Activated T-helper 1 cell treated with anti-CD3 and anti-CD28 coated beads, Interleukin-12 subunit alpha, Interleukin-12 subunit beta, Interleukin-2, Interleukin-4 antibody, amounts not matched to agents 30 ng/mL and 10 ng/mL and 1 ng/mL, durations not matched to agents 14 hours and 24 hours and 36 hours (primary cell): ENCODE data around the gene DNM3. TPM values are rescaled to one million over a fixed set of nuclear protein-coding genes. Genes with fewer than 3 reads are reported as not detected.

Experiments used
- DNase-seq: peaks from one replicate; pipeline ENCODE4 v3.0.0; 2021; ENCODE audit warnings: low spot score
- H3K27ac Mint-ChIP-seq: one replicate; pipeline ENCODE4 v1.8.0; 2021; ENCODE audit warnings: mild to moderate bottlenecking, mixed read lengths
- H3K27me3 Mint-ChIP-seq: one replicate; pipeline ENCODE4 v1.8.0; 2022; ENCODE audit warnings: mild to moderate bottlenecking, moderate library complexity, mixed read lengths; ENCODE audit not compliant: insufficient read depth
- H3K36me3 Mint-ChIP-seq: one replicate; pipeline ENCODE4 v1.8.0; 2021; ENCODE audit warnings: low read depth, mixed read lengths
- H3K4me1 Mint-ChIP-seq: one replicate; pipeline ENCODE4 v1.8.0; 2021; ENCODE audit warnings: low read depth, mixed read lengths
- H3K4me3 Mint-ChIP-seq: one replicate; pipeline ENCODE4 v1.8.0; 2021; ENCODE audit warnings: mild to moderate bottlenecking, moderate library complexity, mixed read lengths
- H3K9me3 Mint-ChIP-seq: one replicate; pipeline ENCODE4 v1.8.0; 2021; ENCODE audit warnings: mixed read lengths
- intact Hi-C: fragments of 100-400 bp; cut with micrococcal nuclease; formaldehyde crosslinking; loops from one replicate; pipeline ENCODE4 v1.15.1; 2024
- total RNA-seq: library from RNA; stranded (reverse); gene quantifications from 2 replicates; pipeline ENCODE4 v1.2.3, GENCODE V29; 2022

The DNM3 gene
- total RNA-seq, 1 donor from 2014 or later: 0.62 TPM

GRCh38 chr1:172140072-172140471, 298.8 kb downstream of the DNM3 start:
- intact Hi-C loops: no loop called here
- no peak for DNase-seq
- Mint-ChIP-seq H3K9me3 (no peaks in the 10 kb centered on the region), H3K4me1 (peaks cover 5% of the 10 kb centered on the region), H3K27ac (no peak overlapping the region), H3K4me3 (no peak overlapping the region), H3K27me3 (no peaks in the 10 kb centered on the region), H3K36me3 (no peaks in the 10 kb centered on the region)

DNA sequence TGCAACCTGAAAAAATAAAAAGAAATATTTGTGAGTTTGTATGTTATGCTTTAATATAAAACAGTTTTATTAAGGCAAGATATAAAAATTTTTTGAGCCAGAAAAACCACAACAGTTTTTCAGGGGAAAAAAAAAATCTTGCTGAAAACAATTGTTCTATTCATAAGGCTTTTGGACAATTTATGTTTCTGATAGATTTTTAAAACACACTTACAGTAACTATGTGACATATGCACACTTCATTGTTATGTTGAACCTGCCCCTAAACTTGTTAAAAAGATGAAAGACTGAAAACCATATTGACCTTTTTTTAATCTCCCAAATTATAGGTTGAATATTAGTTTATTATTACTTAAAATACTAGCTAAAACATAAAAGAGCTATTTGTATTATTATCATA, 299.3 kb downstream of the DNM3 start:
- Mint-ChIP-seq H3K4me3 (no peak overlapping the region), H3K27me3 (no peaks in the 10 kb centered on the region), H3K9me3 (no peaks in the 10 kb centered on the region), H3K4me1 (peaks cover 10% of the 10 kb centered on the region), H3K36me3 (peaks cover 2% of the 10 kb centered on the region), H3K27ac (no peak overlapping the region)
- intact Hi-C loops: no loop called here
- no peak for DNase-seq

DNA sequence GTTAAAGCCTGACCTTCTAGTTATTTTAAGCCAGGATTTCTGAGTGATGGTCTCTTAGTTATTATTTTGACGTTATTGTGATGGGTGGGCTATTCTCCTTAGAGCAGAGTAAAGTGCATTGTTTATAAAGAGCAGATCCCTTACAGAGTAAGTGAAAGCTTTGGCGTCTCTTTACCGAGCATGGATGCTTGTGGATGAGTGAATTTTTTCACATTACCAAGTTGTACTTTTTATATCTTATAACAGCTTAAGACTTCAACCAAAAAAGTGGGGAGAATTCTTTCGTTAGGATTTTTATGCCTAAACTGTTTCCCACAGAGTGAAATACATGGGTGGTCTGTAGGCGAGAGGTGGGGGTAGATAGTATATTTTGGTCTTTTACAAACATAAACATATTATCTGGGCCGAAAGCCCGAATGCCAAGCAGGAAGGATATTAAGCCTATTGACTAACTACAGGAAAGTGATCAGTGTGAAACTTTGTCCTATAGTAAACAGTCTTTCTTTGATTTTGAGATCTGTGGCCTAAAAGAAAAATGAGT, 300.1 kb downstream of the DNM3 start:
- Mint-ChIP-seq H3K36me3 (peaks cover 2% of the 10 kb centered on the region), H3K27ac (no peak overlapping the region)

DNA sequence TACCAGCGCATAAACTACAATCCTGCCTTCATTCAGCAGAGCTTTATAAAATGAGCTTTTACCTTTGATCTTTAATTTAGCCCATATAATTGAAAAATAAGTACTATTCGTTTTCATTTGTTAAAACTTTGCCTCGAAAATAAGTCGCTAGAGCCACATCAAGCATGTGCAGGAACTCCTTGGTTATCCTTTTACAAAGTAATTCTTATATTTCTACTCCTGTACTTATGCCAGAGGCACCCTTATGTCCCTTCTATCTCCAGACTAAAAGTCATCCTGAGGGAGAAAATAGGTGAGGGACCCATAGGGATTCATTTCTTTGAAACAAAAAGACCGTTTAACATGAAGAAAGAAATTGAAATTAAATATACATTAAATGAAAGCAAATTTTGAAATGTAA, 301.0 kb downstream of the DNM3 start:
- Mint-ChIP-seq H3K9me3 (no peaks in the 10 kb centered on the region), H3K36me3 (peaks cover 2% of the 10 kb centered on the region), H3K4me1 (peaks cover 13% of the 10 kb centered on the region), H3K27ac (no peak overlapping the region), H3K4me3 (no peak overlapping the region), H3K27me3 (no peaks in the 10 kb centered on the region)
- intact Hi-C loops: no loop called here
- DNase-seq: no peak

More for the DNA sequence above, 300.1 kb downstream of the DNM3 start:
- Mint-ChIP-seq H3K4me3 (no peak overlapping the region), H3K9me3 (no peaks in the 10 kb centered on the region), H3K4me1 (peaks cover 13% of the 10 kb centered on the region), H3K27me3 (no peaks in the 10 kb centered on the region)
- intact Hi-C loops: no loop called here
- DNase-seq: no peak

- H3K4me3 Mint-ChIP-seq: no peak overlapping the region
- H3K27ac Mint-ChIP-seq: no peak overlapping the region
- no peak for DNase-seq
- intact Hi-C loops: no loop called here
- no peaks in the 10 kb centered on the region for H3K27me3 Mint-ChIP-seq
- H3K4me1 Mint-ChIP-seq: peaks cover 13% of the 10 kb centered on the region
- peaks cover 2% of the 10 kb centered on the region for H3K36me3 Mint-ChIP-seq
- H3K9me3 Mint-ChIP-seq: no peaks in the 10 kb centered on the region
These were observed 302.2 kb downstream of the DNM3 start for GRCh38 chr1:172143384-172144055.

DNA sequence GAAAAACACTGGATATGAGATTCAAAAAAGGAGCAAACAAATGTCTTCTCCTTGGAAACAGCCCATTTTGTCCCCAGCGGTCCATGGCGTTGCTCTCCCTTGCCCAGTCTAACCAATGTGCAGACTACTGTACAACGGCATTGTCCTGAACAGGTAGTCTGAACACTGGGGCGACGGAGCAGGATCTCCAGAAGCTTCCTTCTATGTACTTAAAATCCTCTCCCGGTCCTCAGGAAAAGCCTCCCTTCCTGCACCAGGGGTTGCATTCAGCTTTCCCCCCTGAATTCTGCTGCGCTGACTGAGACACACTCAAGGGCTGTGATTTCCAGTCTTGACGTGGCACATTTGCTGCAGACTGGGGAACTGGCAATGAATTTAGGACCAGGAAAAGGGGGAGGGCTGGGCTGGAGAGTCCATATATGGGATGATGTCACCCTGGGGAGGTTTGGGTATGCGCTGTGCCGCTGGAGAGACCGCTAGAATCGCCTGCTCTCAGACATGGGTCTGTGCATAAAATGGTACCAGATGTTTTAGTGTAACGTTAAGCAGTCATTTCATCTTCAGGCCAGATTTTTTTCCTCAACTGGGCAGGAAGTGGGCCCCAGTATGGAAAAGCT, 303.3 kb downstream of the DNM3 start:
- intact Hi-C loops: no loop called here
- Mint-ChIP-seq H3K27me3 (no peaks in the 10 kb centered on the region), H3K4me3 (no peak overlapping the region), H3K4me1 (peaks cover 13% of the 10 kb centered on the region), H3K27ac (no peak overlapping the region), H3K9me3 (no peaks in the 10 kb centered on the region), H3K36me3 (peaks cover 2% of the 10 kb centered on the region)
- no peak for DNase-seq

- H3K4me3 Mint-ChIP-seq: no peak overlapping the region
- intact Hi-C loops: no loop called here
These were observed 303.9 kb downstream of the DNM3 start for GRCh38 chr1:172145231-172145651.

GRCh38 chr1:172145656-172146055, 304.4 kb downstream of the DNM3 start:
- no peak for DNase-seq
- Mint-ChIP-seq H3K4me1 (peaks cover 13% of the 10 kb centered on the region), H3K27me3 (no peaks in the 10 kb centered on the region), H3K36me3 (peaks cover 2% of the 10 kb centered on the region), H3K4me3 (no peak overlapping the region), H3K27ac (peak overlapping the region; percentile 62), H3K9me3 (no peaks in the 10 kb centered on the region)
- intact Hi-C loops: no loop called here

More at GRCh38 chr1:172145231-172145651, 303.9 kb downstream of the DNM3 start:
- no peaks in the 10 kb centered on the region for H3K9me3 Mint-ChIP-seq
- H3K4me1 Mint-ChIP-seq: peaks cover 13% of the 10 kb centered on the region
- no peak for DNase-seq
- no peaks in the 10 kb centered on the region for H3K27me3 Mint-ChIP-seq
- peak overlapping the region; percentile 62 for H3K27ac Mint-ChIP-seq
- H3K36me3 Mint-ChIP-seq: peaks cover 2% of the 10 kb centered on the region

- H3K9me3 Mint-ChIP-seq: no peaks in the 10 kb centered on the region
- peaks cover 2% of the 10 kb centered on the region for H3K36me3 Mint-ChIP-seq
- intact Hi-C loops: no loop called here
- no peaks in the 10 kb centered on the region for H3K27me3 Mint-ChIP-seq
- H3K4me3 Mint-ChIP-seq: no peak overlapping the region
- no peak overlapping the region for H3K27ac Mint-ChIP-seq
- peaks cover 13% of the 10 kb centered on the region for H3K4me1 Mint-ChIP-seq
- DNase-seq: no peak
These were observed 305.0 kb downstream of the DNM3 start for GRCh38 chr1:172146141-172146850.

DNA sequence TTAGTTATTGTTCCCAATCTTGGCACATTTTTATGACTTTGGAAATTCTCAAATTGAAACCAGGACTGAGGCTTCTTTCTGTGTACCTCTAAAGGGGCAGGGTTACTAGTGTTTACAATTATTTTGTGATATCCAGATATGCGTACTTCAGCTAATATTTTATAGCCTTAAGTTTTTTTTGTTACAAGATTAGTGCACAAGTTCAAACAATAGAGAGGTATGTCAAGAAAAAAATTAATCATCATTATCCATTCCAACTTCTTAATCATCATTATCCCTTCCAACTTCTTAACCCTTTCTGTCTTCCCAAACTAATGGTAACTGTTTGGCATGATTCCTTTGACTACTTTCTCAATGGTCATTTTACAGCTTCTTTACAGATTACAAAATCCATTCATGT, 306.2 kb downstream of the DNM3 start:
- no peak overlapping the region for H3K27ac Mint-ChIP-seq
- no peak overlapping the region for H3K4me3 Mint-ChIP-seq
- intact Hi-C loops: no loop called here
- DNase-seq: no peak
- H3K36me3 Mint-ChIP-seq: peaks cover 2% of the 10 kb centered on the region
- H3K27me3 Mint-ChIP-seq: peaks cover 1% of the 10 kb centered on the region
- no peaks in the 10 kb centered on the region for H3K9me3 Mint-ChIP-seq
- H3K4me1 Mint-ChIP-seq: peaks cover 13% of the 10 kb centered on the region

DNA sequence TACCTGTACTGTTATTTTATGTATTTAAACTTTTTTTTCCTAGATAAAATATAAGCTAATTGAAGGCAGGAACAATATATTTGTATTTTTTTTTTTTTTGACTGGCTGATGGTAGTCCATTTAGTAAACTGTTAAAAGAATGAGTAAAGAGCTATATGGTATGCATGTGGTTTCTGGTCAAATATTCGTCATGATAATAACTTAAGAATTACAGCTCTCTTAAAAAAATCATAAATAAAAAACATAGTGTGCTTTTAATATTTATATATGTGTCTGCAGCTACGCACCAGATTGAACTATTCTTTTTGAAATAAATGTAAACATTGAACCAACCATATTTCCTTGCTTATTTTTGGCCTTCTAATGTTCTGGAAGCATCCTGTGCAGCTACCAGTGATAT, 306.9 kb downstream of the DNM3 start:
- intact Hi-C loops: no loop called here
- peaks cover under 1% of the 10 kb centered on the region for H3K9me3 Mint-ChIP-seq
- peaks cover 2% of the 10 kb centered on the region for H3K36me3 Mint-ChIP-seq
- H3K27ac Mint-ChIP-seq: no peak overlapping the region
- H3K27me3 Mint-ChIP-seq: peaks cover 1% of the 10 kb centered on the region
- no peak for DNase-seq
- H3K4me1 Mint-ChIP-seq: peaks cover 13% of the 10 kb centered on the region
- no peak overlapping the region for H3K4me3 Mint-ChIP-seq

DNA sequence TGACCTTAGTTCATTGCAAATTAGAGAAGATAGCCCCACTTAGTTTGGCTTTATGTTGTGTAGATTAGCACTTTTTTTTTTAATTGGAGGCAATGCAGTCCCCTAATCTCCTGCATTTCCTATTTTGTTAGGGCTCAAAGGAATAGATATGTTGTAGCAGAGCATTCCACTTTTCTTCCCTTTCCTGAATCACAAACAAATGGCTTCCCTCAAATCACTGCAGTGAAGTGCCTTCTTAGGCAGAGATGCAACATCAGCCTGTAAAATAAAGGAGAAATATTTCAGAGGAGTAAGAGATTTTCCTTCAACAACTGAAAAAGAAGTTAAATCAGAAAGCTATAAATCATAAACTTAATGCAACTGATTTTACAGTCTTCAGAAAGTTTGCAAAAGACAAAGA, 307.4 kb downstream of the DNM3 start:
- no peak for DNase-seq
- H3K9me3 Mint-ChIP-seq: peaks cover 5% of the 10 kb centered on the region
- no peak overlapping the region for H3K4me3 Mint-ChIP-seq
- peaks cover 4% of the 10 kb centered on the region for H3K36me3 Mint-ChIP-seq
- H3K27me3 Mint-ChIP-seq: peaks cover 3% of the 10 kb centered on the region
- peaks cover 13% of the 10 kb centered on the region for H3K4me1 Mint-ChIP-seq
- intact Hi-C loops: no loop called here
- no peak overlapping the region for H3K27ac Mint-ChIP-seq

- no peak overlapping the region for H3K27ac Mint-ChIP-seq
- H3K4me1 Mint-ChIP-seq: peaks cover 14% of the 10 kb centered on the region
- intact Hi-C loops: no loop called here
- no peak for DNase-seq
- H3K27me3 Mint-ChIP-seq: peaks cover 3% of the 10 kb centered on the region
- no peak overlapping the region for H3K4me3 Mint-ChIP-seq
- peaks cover 4% of the 10 kb centered on the region for H3K36me3 Mint-ChIP-seq
- H3K9me3 Mint-ChIP-seq: peaks cover 5% of the 10 kb centered on the region
These were observed 308.0 kb downstream of the DNM3 start for GRCh38 chr1:172149346-172149745.
